Measurements from ENCODE around the gene ATRAID. TPM values are rescaled to one million over a fixed set of nuclear protein-coding genes. Genes with fewer than 3 reads are reported as not detected.

ATRAID gene
- total and polyA plus RNA-seq, 2 donors (not counting 3 experiments of a cell fraction or from before 2014, with no cell fraction given), result 84.3 to 283 TPM

GRCh38 chr2:27214941-27215340 is 3.1 kb downstream of the ATRAID start:
- POLR2A ChIA-PET, result no interaction called here
- no peak overlapping the region for H3K9ac ChIP-seq (replicated peaks; ENCODE audit: extremely low read depth, insufficient read depth, low read length)
- no peak for TF ChIP-seq POLR2AphosphoS5 (IDR thresholded peaks at IDR 0.05; ENCODE audit: insufficient read depth, low read depth, low read length)
- no peak for TF ChIP-seq POLR2A (IDR thresholded peaks at IDR 0.05; ENCODE audit: low read depth, low read length)
- TF ChIP-seq FOS (IDR thresholded peaks at IDR 0.05; ENCODE audit: borderline replicate concordance, insufficient read depth, low read length), result no peak
- TF ChIP-seq EZH2 (IDR thresholded peaks at IDR 0.05; ENCODE audit: borderline replicate concordance, low read depth, low read length, severe bottlenecking), result no peak
- TF ChIP-seq GATA2 (IDR thresholded peaks at IDR 0.05; ENCODE audit: insufficient read depth, insufficient read length, low read depth, low read length), result no peak
- no peak for TF ChIP-seq CTCF (IDR thresholded peaks at IDR 0.05; ENCODE audit: extremely low read depth in 1 of 2, insufficient read depth in 1 of 2, low read depth in 1 of 2, low read length in 2 of 2)
- no peak for TF ChIP-seq MYC (IDR thresholded peaks at IDR 0.05; ENCODE audit: low read depth, low read length)
- CTCF ChIA-PET, result no interaction called here
- no peak overlapping the region for H2AFZ ChIP-seq (ENCODE audit: low read depth, low read length)
- no peak for FAIRE-seq
- no peaks in the 10 kb centered on the region for H4K20me1 ChIP-seq (replicated peaks; ENCODE audit: control insufficient read depth, extremely low read depth, insufficient read depth, low read length)
- no peak overlapping the region for H3K4me3 ChIP-seq (replicated peaks in 1 of 3; ENCODE audit: insufficient read depth in 1 of 3, low read depth in 1 of 3, low read length in 3 of 3)
- peaks cover 0 to 2% of the 10 kb centered on the region in 2 experiments for H3K36me3 ChIP-seq (ENCODE audit: control insufficient read depth in 2 of 2, extremely low read depth in 1 of 2, insufficient read depth in 2 of 2, low read length in 2 of 2)
- H3K4me1 ChIP-seq (ENCODE audit: control insufficient read depth, extremely low read depth, insufficient read depth, low read length), result peaks cover 30% of the 10 kb centered on the region
- no peak overlapping the region for H3K4me2 ChIP-seq (ENCODE audit: insufficient read depth, low read length)
- no peaks in the 10 kb centered on the region for H3K9me1 ChIP-seq (replicated peaks; ENCODE audit: control insufficient read depth, extremely low read depth, insufficient read depth, low read length)
- intact Hi-C loops (cut with micrococcal nuclease) (loop anchor here (5.0 kb wide), 2 partner anchors 72 to 157 kb away; partner anchors contain the start of genes EIF2B4 and SNX17), dilution Hi-C loops (cut with MboI; ENCODE audit: extremely low pct_ligation_motif_present, low sequenced_read_pairs) (no loop called here)
- no peak for DNase-seq (ENCODE audit: low read depth, low spot score)
- no peaks in the 10 kb centered on the region for H3K9me3 ChIP-seq (replicated peaks; ENCODE audit: control insufficient read depth, insufficient read depth, low read length)
- H3K27me3 ChIP-seq (ENCODE audit: control insufficient read depth in 2 of 2, insufficient read depth in 2 of 2, low read length in 2 of 2), result no peaks in the 10 kb centered on the region
- H3K27ac ChIP-seq (ENCODE audit: insufficient read depth, low read depth, low read length), result no peak overlapping the region
- no TSS peak for BruUV-seq (replicated peaks)
- H3K79me2 ChIP-seq (ENCODE audit: control insufficient read depth, insufficient read depth, low read length), result peaks cover 28% of the 10 kb centered on the region

All from endothelial cell of umbilical vein (primary cell).